ENCODE results near the gene MIAT. TPM values are rescaled to one million over a fixed set of nuclear protein-coding genes. Genes with fewer than 3 reads are reported as not detected.

Gene MIAT
- total RNA-seq (2014; rRNA removed; shearing (Covaris generic)) = 0.30 and 0.34 TPM in 2 replicates

GRCh38 chr22:26656891-26657851 lies at the start of gene MIAT:
TSS of gene MIAT (plus strand) at chr22:26657588.

GRCh38 chr22:26617271-26618199 lies 39.9 kb upstream of the MIAT start, which contains the start of gene CRYBB1:
TSS of gene CRYBB1 (minus strand) at chr22:26618027. CDS start at chr22:26616319, 1,708 bp downstream.

GRCh38 chr22:26621663-26622062 lies 35.7 kb upstream of the MIAT start, which contains the start of gene CRYBA4:
TSS of gene CRYBA4 (plus strand) at chr22:26621963. CDS start at chr22:26622597, 634 bp downstream.

Small RNA genes within 50 kb of the gene (small RNA-seq; reads per million reads assigned to genes)
- not detected for gene RF01874

Other genes starting within 250 kb of the MIAT start
- 1.4 and 2.1 TPM in 2 replicates for gene ASPHD2, start 228.3 kb upstream of the MIAT start, total RNA-seq (2014; rRNA removed; shearing (Covaris generic))
- gene HPS4, start 173.8 kb upstream of the MIAT start, total RNA-seq (2014; rRNA removed; shearing (Covaris generic)) = 18.0 and 18.1 TPM in 2 replicates
- 8.3 and 23.5 TPM in 2 replicates for gene SRRD, start 173.7 kb upstream of the MIAT start, total RNA-seq (2014; rRNA removed; shearing (Covaris generic))
- gene TFIP11, start 145.1 kb upstream of the MIAT start, total RNA-seq (2014; rRNA removed; shearing (Covaris generic)) = 23.6 and 27.7 TPM in 2 replicates
- gene TPST2, start 67.5 kb upstream of the MIAT start, total RNA-seq (2014; rRNA removed; shearing (Covaris generic)) = 4.8 and 5.1 TPM in 2 replicates
- gene CRYBB1, start 39.6 kb upstream of the MIAT start, total RNA-seq (2014; rRNA removed; shearing (Covaris generic)) = not detected in 2 replicates
- gene CRYBA4, start 35.6 kb upstream of the MIAT start, total RNA-seq (2014; rRNA removed; shearing (Covaris generic)) = not detected in 2 replicates

Measured in A375 (cell line).